Measurements from ENCODE around the gene GTF2I. TPM values are rescaled to one million over a fixed set of nuclear protein-coding genes. Genes with fewer than 3 reads are reported as not detected.
"Not testable (repeated sequence)": the region's sequence is repeated elsewhere in the genome, so short reads cannot be mapped to it uniquely, and the experiment has no call there.

The GTF2I gene
- total and polyA plus RNA-seq, 4 experiments from 2014 or later, result 20.5 to 156 (median 110) TPM

- H3K36me3 ChIP-seq (ENCODE audit: insufficient read depth, low read length), result no peaks in the 10 kb centered on the region
- Mint-ChIP-seq H3K27me3 (no peaks in the 10 kb centered on the region), H3K4me3 (no peak overlapping the region), H3K36me3 (peaks cover 3 to 7% of the 10 kb centered on the region in 2 donors), H3K4me1 (peaks cover 21 to 50% (median 25%) of the 10 kb centered on the region in 4 donors), H3K9me3 (no peaks in the 10 kb centered on the region), H3K27ac (peak overlapping the region in 5 of 7 donors; percentile 17 to 57 (median 22))
- ChIA-PET POLR2A (ENCODE audit: partially characterized antibody) (no interaction called here), CTCF (ENCODE audit: partially characterized antibody) (no interaction called here)
- intact Hi-C loops (cut with micrococcal nuclease), result no loop called here
- H3K9me3 ChIP-seq (ENCODE audit: control insufficient read depth in 1 of 2, low read length in 2 of 2), result no peaks in the 10 kb centered on the region
- H3K27ac ChIP-seq (ENCODE audit: low read depth, low read length), result no peak overlapping the region
- H3K4me1 ChIP-seq (ENCODE audit: insufficient read depth, low read length), result no peaks in the 10 kb centered on the region
- no peak overlapping the region for H3K4me3 ChIP-seq (ENCODE audit: low read length in 2 of 2)
- DNase-seq, result no peak
- no peaks in the 10 kb centered on the region for H3K27me3 ChIP-seq (ENCODE audit: insufficient read depth, low read length)
Observed at GRCh38 chr7:74683799-74684198, 26.3 kb downstream of the GTF2I start.

GRCh38 chr7:74684473-74684872, 27.0 kb downstream of the GTF2I start:
- peaks cover 21 to 53% (median 25%) of the 10 kb centered on the region in 4 donors for H3K4me1 Mint-ChIP-seq

GRCh38 chr7:74684921-74685320, 27.4 kb downstream of the GTF2I start:
- Histone ChIP-seq H3K4me3 (ENCODE audit: low read length in 2 of 2) (no peak overlapping the region), H3K4me1 (ENCODE audit: insufficient read depth, low read length) (no peaks in the 10 kb centered on the region), H3K9me3 (ENCODE audit: control insufficient read depth in 1 of 2, low read length in 2 of 2) (no peaks in the 10 kb centered on the region), H3K27me3 (ENCODE audit: insufficient read depth, low read length) (no peaks in the 10 kb centered on the region), H3K36me3 (ENCODE audit: insufficient read depth, low read length) (peaks cover 3% of the 10 kb centered on the region), H3K27ac (ENCODE audit: low read depth, low read length) (no peak overlapping the region)
- Mint-ChIP-seq H3K9me3 (no peaks in the 10 kb centered on the region), H3K27me3 (no peaks in the 10 kb centered on the region), H3K36me3 (peaks cover 6 to 11% of the 10 kb centered on the region in 2 donors), H3K4me1 (peaks cover 21 to 53% (median 25%) of the 10 kb centered on the region in 4 donors), H3K4me3 (no peak overlapping the region), H3K27ac (peak overlapping the region in 3 of 7 donors; percentile 29 to 76 (median 32))
- CTCF ChIA-PET (ENCODE audit: partially characterized antibody), result no interaction called here
- intact Hi-C loops (cut with micrococcal nuclease), result no loop called here
- POLR2A ChIA-PET (ENCODE audit: partially characterized antibody), result interaction anchor here (0.6 kb wide), 1 partner anchor 11 kb away, joined by 3 read pairs; no protein-coding TSS in a partner anchor
- DNase-seq, result no peak

More at GRCh38 chr7:74684473-74684872, 27.0 kb downstream of the GTF2I start:
- Histone ChIP-seq H3K4me3 (ENCODE audit: low read length in 2 of 2) (no peak overlapping the region), H3K36me3 (ENCODE audit: insufficient read depth, low read length) (peaks cover 1% of the 10 kb centered on the region), H3K27ac (ENCODE audit: low read depth, low read length) (no peak overlapping the region), H3K27me3 (ENCODE audit: insufficient read depth, low read length) (no peaks in the 10 kb centered on the region), H3K9me3 (ENCODE audit: control insufficient read depth in 1 of 2, low read length in 2 of 2) (no peaks in the 10 kb centered on the region), H3K4me1 (ENCODE audit: insufficient read depth, low read length) (no peaks in the 10 kb centered on the region)
- ChIA-PET CTCF (ENCODE audit: partially characterized antibody) (interaction anchor here (0.6 kb wide), 1 partner anchor 1084 kb away, joined by 3 read pairs; no protein-coding TSS in a partner anchor), POLR2A (ENCODE audit: partially characterized antibody) (no interaction called here)
- peak overlapping the region in 2 of 7 donors; percentile 32 to 76 for H3K27ac Mint-ChIP-seq
- no peaks in the 10 kb centered on the region for H3K9me3 Mint-ChIP-seq
- H3K36me3 Mint-ChIP-seq, result peaks cover 6 to 11% of the 10 kb centered on the region in 2 donors
- DNase-seq, result no peak
- no peak overlapping the region for H3K4me3 Mint-ChIP-seq
- no peaks in the 10 kb centered on the region for H3K27me3 Mint-ChIP-seq
- intact Hi-C loops (cut with micrococcal nuclease), result no loop called here

GRCh38 chr7:74690474-74690873, 33.0 kb downstream of the GTF2I start:
- H3K36me3 Mint-ChIP-seq, result peaks cover 33 to 50% of the 10 kb centered on the region in 2 donors
- H3K4me3 ChIP-seq (ENCODE audit: low read length in 2 of 2), result no peak overlapping the region
- H3K4me3 Mint-ChIP-seq, result peak overlapping the region in 1 of 8 donors; percentile 26
- H3K27me3 ChIP-seq (ENCODE audit: insufficient read depth, low read length), result no peaks in the 10 kb centered on the region
- H3K27me3 Mint-ChIP-seq, result no peaks in the 10 kb centered on the region
- DNase-seq, result no peak
- POLR2A ChIA-PET (ENCODE audit: partially characterized antibody), result no interaction called here
- no peaks in the 10 kb centered on the region for H3K9me3 ChIP-seq (ENCODE audit: control insufficient read depth in 1 of 2, low read length in 2 of 2)
- no peak overlapping the region for H3K27ac Mint-ChIP-seq
- peaks cover 32% of the 10 kb centered on the region for H3K36me3 ChIP-seq (ENCODE audit: insufficient read depth, low read length)
- H3K4me1 ChIP-seq (ENCODE audit: insufficient read depth, low read length), result no peaks in the 10 kb centered on the region
- H3K27ac ChIP-seq (ENCODE audit: low read depth, low read length), result no peak overlapping the region
- H3K4me1 Mint-ChIP-seq, result peaks cover 5 to 22% (median 11%) of the 10 kb centered on the region in 4 donors
- CTCF ChIA-PET (ENCODE audit: partially characterized antibody), result no interaction called here
- intact Hi-C loops (cut with micrococcal nuclease), result no loop called here
- H3K9me3 Mint-ChIP-seq, result no peaks in the 10 kb centered on the region

GRCh38 chr7:74704419-74704818, 46.9 kb downstream of the GTF2I start:
- H3K36me3 ChIP-seq (ENCODE audit: insufficient read depth, low read length), result peaks cover 45% of the 10 kb centered on the region
- POLR2A ChIA-PET (ENCODE audit: partially characterized antibody), result interaction anchor here (0.6 kb wide), 1 partner anchor 32 kb away, joined by 5 read pairs; no protein-coding TSS in a partner anchor
- H3K4me1 Mint-ChIP-seq; H3K4me3 Mint-ChIP-seq; H3K27me3 ChIP-seq (ENCODE audit: insufficient read depth, low read length); intact Hi-C loops (cut with micrococcal nuclease); H3K4me1 ChIP-seq (ENCODE audit: insufficient read depth, low read length); H3K27ac ChIP-seq (ENCODE audit: low read depth, low read length); DNase-seq; H3K27ac Mint-ChIP-seq; H3K9me3 ChIP-seq (ENCODE audit: control insufficient read depth in 1 of 2, low read length in 2 of 2); H3K27me3 Mint-ChIP-seq; H3K4me3 ChIP-seq (ENCODE audit: low read length in 2 of 2); H3K9me3 Mint-ChIP-seq: not testable (repeated sequence)
- CTCF ChIA-PET (ENCODE audit: partially characterized antibody), result interaction anchor here (0.7 kb wide), 1 partner anchor 237 kb away, joined by 7 read pairs; no protein-coding TSS in a partner anchor
- peaks cover 49 to 68% of the 10 kb centered on the region in 2 donors for H3K36me3 Mint-ChIP-seq

GRCh38 chr7:74707238-74707637, 49.7 kb downstream of the GTF2I start:
- Mint-ChIP-seq H3K36me3 (peaks cover 53 to 70% of the 10 kb centered on the region in 2 donors), H3K27me3 (no peaks in the 10 kb centered on the region), H3K4me3 (no peak overlapping the region), H3K27ac (peak overlapping the region in 2 of 7 donors; percentile 57 to 82), H3K9me3 (peaks cover 0 to 2% (median 0%) of the 10 kb centered on the region in 8 donors), H3K4me1 (peaks cover 0 to 4% (median under 1%) of the 10 kb centered on the region in 4 donors)
- intact Hi-C loops (cut with micrococcal nuclease), result no loop called here
- no peak overlapping the region for H3K4me3 ChIP-seq (ENCODE audit: low read length in 2 of 2)
- no peaks in the 10 kb centered on the region for H3K4me1 ChIP-seq (ENCODE audit: insufficient read depth, low read length)
- H3K36me3 ChIP-seq (ENCODE audit: insufficient read depth, low read length), result peaks cover 40% of the 10 kb centered on the region
- no peak for DNase-seq
- no peaks in the 10 kb centered on the region for H3K9me3 ChIP-seq (ENCODE audit: control insufficient read depth in 1 of 2, low read length in 2 of 2)
- no peaks in the 10 kb centered on the region for H3K27me3 ChIP-seq (ENCODE audit: insufficient read depth, low read length)
- H3K27ac ChIP-seq (ENCODE audit: low read depth, low read length), result no peak overlapping the region
- CTCF ChIA-PET (ENCODE audit: partially characterized antibody), result no interaction called here
- POLR2A ChIA-PET (ENCODE audit: partially characterized antibody), result no interaction called here

GRCh38 chr7:74708569-74709275, 51.2 kb downstream of the GTF2I start:
- intact Hi-C loops (cut with micrococcal nuclease), result no loop called here
- peaks cover 0 to 4% (median under 1%) of the 10 kb centered on the region in 4 donors for H3K4me1 Mint-ChIP-seq
- H3K9me3 ChIP-seq (ENCODE audit: control insufficient read depth in 1 of 2, low read length in 2 of 2), result no peaks in the 10 kb centered on the region
- H3K27me3 Mint-ChIP-seq, result no peaks in the 10 kb centered on the region
- H3K9me3 Mint-ChIP-seq, result peaks cover 0 to 5% (median 3%) of the 10 kb centered on the region in 8 donors
- no peaks in the 10 kb centered on the region for H3K27me3 ChIP-seq (ENCODE audit: insufficient read depth, low read length)
- no peak overlapping the region for H3K4me3 Mint-ChIP-seq
- H3K36me3 Mint-ChIP-seq, result peaks cover 60 to 69% of the 10 kb centered on the region in 2 donors
- DNase-seq, result no peak
- no peak overlapping the region for H3K4me3 ChIP-seq (ENCODE audit: low read length in 2 of 2)
- ChIA-PET POLR2A (ENCODE audit: partially characterized antibody) (no interaction called here), CTCF (ENCODE audit: partially characterized antibody) (no interaction called here)
- H3K27ac Mint-ChIP-seq, result peak overlapping the region in 4 of 7 donors; percentile 18 to 47 (median 27)
- H3K4me1 ChIP-seq (ENCODE audit: insufficient read depth, low read length), result no peaks in the 10 kb centered on the region
- H3K27ac ChIP-seq (ENCODE audit: low read depth, low read length), result no peak overlapping the region
- peaks cover 51% of the 10 kb centered on the region for H3K36me3 ChIP-seq (ENCODE audit: insufficient read depth, low read length)
